HG03064 (cell line): ENCODE results near the gene BTBD9.
A peak's percentile ranks its signal among the peaks of the same experiment; 100 is the strongest.

Source experiments
- ATAC-seq: cut with Tn5 transposase; IDR thresholded peaks from one replicate; pipeline ENCODE4 v1.9.1; 2021; ENCODE audit warnings: low read depth; ENCODE audit not compliant: unreplicated experiment

The BTBD9 gene

GRCh38 chr6:38269461-38270172 is 370.1 kb downstream of the BTBD9 start:
- no peak for ATAC-seq

GRCh38 chr6:38268342-38268741 is 371.4 kb downstream of the BTBD9 start:
- no peak for ATAC-seq

- no peak for ATAC-seq
Measured at GRCh38 chr6:38266921-38267354, 372.8 kb downstream of the BTBD9 start.

- no peak for ATAC-seq
Measured at GRCh38 chr6:38264605-38265004, 375.1 kb downstream of the BTBD9 start.

- no peak for ATAC-seq
Measured at GRCh38 chr6:38262609-38263008, 377.1 kb downstream of the BTBD9 start.

- no peak for ATAC-seq
Measured at GRCh38 chr6:38262026-38262425, 377.7 kb downstream of the BTBD9 start.

- ATAC-seq, result no peak
Measured at GRCh38 chr6:38261626-38262025, 378.1 kb downstream of the BTBD9 start.

- no peak for ATAC-seq
Measured at GRCh38 chr6:38259736-38260135, 380.0 kb downstream of the BTBD9 start.

- no peak for ATAC-seq
Measured at GRCh38 chr6:38248500-38249234, 391.1 kb downstream of the BTBD9 start.

- ATAC-seq, result no peak
Measured at GRCh38 chr6:38245295-38245694, 394.4 kb downstream of the BTBD9 start.

GRCh38 chr6:38244869-38245268 is 394.9 kb downstream of the BTBD9 start:
- no peak for ATAC-seq

GRCh38 chr6:38241200-38241871 is 398.4 kb downstream of the BTBD9 start:
- no peak for ATAC-seq

GRCh38 chr6:38239719-38240451 is 399.8 kb downstream of the BTBD9 start:
- no peak for ATAC-seq

- ATAC-seq, result no peak
Measured at GRCh38 chr6:38236631-38237030, 403.1 kb downstream of the BTBD9 start.

- peak; percentile 86 for ATAC-seq
Measured at GRCh38 chr6:38234934-38235682, 404.6 kb downstream of the BTBD9 start.

- no peak for ATAC-seq
Measured at GRCh38 chr6:38234141-38234540, 405.6 kb downstream of the BTBD9 start.

- no peak for ATAC-seq
Measured at GRCh38 chr6:38233161-38233791, 406.5 kb downstream of the BTBD9 start.

- ATAC-seq, result no peak
Measured at GRCh38 chr6:38225766-38226165, 414.0 kb downstream of the BTBD9 start.

GRCh38 chr6:38221251-38221650 is 418.5 kb downstream of the BTBD9 start:
- ATAC-seq, result no peak
